SU-DHL-6 (cell line): ENCODE results near the gene DCAF4.

Experiments used
- EZH2phosphoT487 ChIP-seq: fragments of 200-600 bp; sonication (generic), shearing (Covaris generic); conservative IDR thresholded peaks from 2 replicates; pipeline ENCODE4 v1.6.1; 2018; ENCODE audit warnings: mild to moderate bottlenecking, antibody characterized with exemption, low read length, moderate library complexity, mixed read lengths
- TF ChIP-seq, protein P1 (sequence below): fragments of 200-600 bp; sonication (generic); IDR thresholded peaks from one replicate; pipeline ENCODE4 v1.5.1; 2017; ENCODE audit warnings: antibody characterized with exemption, mild to moderate bottlenecking, low read length, moderate library complexity; ENCODE audit not compliant: insufficient read depth, poor library complexity, severe bottlenecking

- TF ChIP-seq, protein P1, sequence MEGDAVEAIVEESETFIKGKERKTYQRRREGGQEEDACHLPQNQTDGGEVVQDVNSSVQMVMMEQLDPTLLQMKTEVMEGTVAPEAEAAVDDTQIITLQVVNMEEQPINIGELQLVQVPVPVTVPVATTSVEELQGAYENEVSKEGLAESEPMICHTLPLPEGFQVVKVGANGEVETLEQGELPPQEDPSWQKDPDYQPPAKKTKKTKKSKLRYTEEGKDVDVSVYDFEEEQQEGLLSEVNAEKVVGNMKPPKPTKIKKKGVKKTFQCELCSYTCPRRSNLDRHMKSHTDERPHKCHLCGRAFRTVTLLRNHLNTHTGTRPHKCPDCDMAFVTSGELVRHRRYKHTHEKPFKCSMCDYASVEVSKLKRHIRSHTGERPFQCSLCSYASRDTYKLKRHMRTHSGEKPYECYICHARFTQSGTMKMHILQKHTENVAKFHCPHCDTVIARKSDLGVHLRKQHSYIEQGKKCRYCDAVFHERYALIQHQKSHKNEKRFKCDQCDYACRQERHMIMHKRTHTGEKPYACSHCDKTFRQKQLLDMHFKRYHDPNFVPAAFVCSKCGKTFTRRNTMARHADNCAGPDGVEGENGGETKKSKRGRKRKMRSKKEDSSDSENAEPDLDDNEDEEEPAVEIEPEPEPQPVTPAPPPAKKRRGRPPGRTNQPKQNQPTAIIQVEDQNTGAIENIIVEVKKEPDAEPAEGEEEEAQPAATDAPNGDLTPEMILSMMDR, result no peak
- no peak for TF ChIP-seq EZH2phosphoT487
These were observed 47.5 kb upstream of the DCAF4 start for GRCh38 chr14:72878746-72879145.
